Kidney epithelial cell (primary cell): Measurements from ENCODE around the gene FAM171A2. TPM values are rescaled to one million over a fixed set of nuclear protein-coding genes. Genes with fewer than 3 reads are reported as not detected.

Experiments used
- DNase-seq: peaks from one replicate; pipeline ENCODE4 v3.0.0-alpha.2; 2010; ENCODE audit warnings: low read depth
- H3K27me3 ChIP-seq: 2 replicates; pipeline ENCODE4 v1.6.0; 2011; ENCODE audit warnings: low read length; ENCODE audit not compliant: control insufficient read depth, insufficient read depth
- H3K36me3 ChIP-seq: 2 replicates; pipeline ENCODE4 v1.5.1; 2011; ENCODE audit warnings: low read length; ENCODE audit not compliant: control insufficient read depth, insufficient read depth
- H3K4me3 ChIP-seq: 2 replicates; pipeline ENCODE4 v1.5.1; 2011; ENCODE audit warnings: low read depth, mild to moderate bottlenecking, control low read depth, low read length
- CTCF ChIP-seq: IDR thresholded peaks from 2 replicates; pipeline ENCODE4 v1.5.1; 2011; ENCODE audit warnings: mild to moderate bottlenecking, moderate library complexity, low read length, control low read depth, inconsistent platforms; ENCODE audit not compliant: insufficient read depth, poor library complexity, severe bottlenecking
- total RNA-seq: library from RNA; depleted of rRNA; stranded (reverse); fragments of >200 nt; gene quantifications from 2 replicates; pipeline ENCODE4 v1.2.3, GENCODE V29; 2015

FAM171A2 gene
- total RNA-seq, 1 donor from 2014 or later = 12.6 TPM

- peaks cover 32% of the 10 kb centered on the region for H3K27me3 ChIP-seq
- peak overlapping the region; percentile 47 for H3K4me3 ChIP-seq
- TF ChIP-seq CTCF = peak; percentile 35
- H3K36me3 ChIP-seq = no peaks in the 10 kb centered on the region
- DNase-seq = no peak
These were observed 21.9 kb upstream of the FAM171A2 start for GRCh38 chr17:44385287-44386181.

GRCh38 chr17:44384823-44385286 is 21.2 kb upstream of the FAM171A2 start:
- Histone ChIP-seq H3K4me3 (peak overlapping the region; percentile 47), H3K27me3 (peaks cover 34% of the 10 kb centered on the region), H3K36me3 (no peaks in the 10 kb centered on the region)
- DNase-seq = no peak
- TF ChIP-seq CTCF = no peak

- H3K36me3 ChIP-seq = no peaks in the 10 kb centered on the region
- no peak for TF ChIP-seq CTCF
- no peak overlapping the region for H3K4me3 ChIP-seq
- DNase-seq = no peak
- H3K27me3 ChIP-seq = peaks cover 34% of the 10 kb centered on the region
These were observed 20.7 kb upstream of the FAM171A2 start for GRCh38 chr17:44384281-44384822.

GRCh38 chr17:44383861-44384260 is 20.2 kb upstream of the FAM171A2 start:
- Histone ChIP-seq H3K27me3 (peaks cover 34% of the 10 kb centered on the region), H3K4me3 (no peak overlapping the region), H3K36me3 (no peaks in the 10 kb centered on the region)
- DNase-seq = no peak
- no peak for TF ChIP-seq CTCF

- Histone ChIP-seq H3K27me3 (peaks cover 36% of the 10 kb centered on the region), H3K4me3 (no peak overlapping the region), H3K36me3 (no peaks in the 10 kb centered on the region)
- TF ChIP-seq CTCF = no peak
- DNase-seq = no peak
These were observed 19.7 kb upstream of the FAM171A2 start for GRCh38 chr17:44383363-44383762.

- no peak for TF ChIP-seq CTCF
- Histone ChIP-seq H3K27me3 (peaks cover 37% of the 10 kb centered on the region), H3K4me3 (no peak overlapping the region), H3K36me3 (no peaks in the 10 kb centered on the region)
- DNase-seq = no peak
These were observed 19.3 kb upstream of the FAM171A2 start for GRCh38 chr17:44382917-44383316.
